Ramos (cell line): ENCODE data around the gene SYNPO2L.
"Not testable (repeated sequence)": the region's sequence is repeated elsewhere in the genome, so short reads cannot be mapped to it uniquely, and the experiment has no call there.

ENCODE experiments used
- in situ Hi-C: fragments of 300-500 bp; cut with MboI; formaldehyde crosslinking; loops from one replicate; pipeline ENCODE4 v1.14.3; 2022; ENCODE audit warnings: low sequenced_read_pairs; ENCODE audit not compliant: unreplicated experiment

Gene SYNPO2L

GRCh38 chr10:73625004-73625883, 30.6 kb downstream of the SYNPO2L start:
- in situ Hi-C loops = no loop called here

- in situ Hi-C loops = no loop called here
Measured at GRCh38 chr10:73623056-73623455, 32.8 kb downstream of the SYNPO2L start.

- in situ Hi-C loops = not testable (repeated sequence)
Measured at GRCh38 chr10:73620974-73621373, 34.9 kb downstream of the SYNPO2L start.

- in situ Hi-C loops = not testable (repeated sequence)
Measured at GRCh38 chr10:73617143-73617542, 38.7 kb downstream of the SYNPO2L start.

- in situ Hi-C loops = no loop called here
Measured at GRCh38 chr10:73614720-73615119, 41.1 kb downstream of the SYNPO2L start.

- in situ Hi-C loops = no loop called here
Measured at GRCh38 chr10:73609116-73609515, 46.7 kb downstream of the SYNPO2L start.

GRCh38 chr10:73601486-73601921, 54.3 kb downstream of the SYNPO2L start:
- in situ Hi-C loops = no loop called here

- in situ Hi-C loops = no loop called here
Measured at GRCh38 chr10:73597346-73597745, 58.5 kb downstream of the SYNPO2L start.
